HUES6 (cell line): ENCODE measurements around the gene UVRAG.

Experiments
- H3K27ac ChIP-seq: 2 replicates; pipeline ENCODE4 v1.7.0; 2013; ENCODE audit warnings: low read depth, mild to moderate bottlenecking, low read length, inconsistent platforms
- H3K27me3 ChIP-seq: 2 replicates; pipeline ENCODE4 v1.6.1; 2013; ENCODE audit warnings: low read length; ENCODE audit not compliant: control insufficient read depth, insufficient read depth
- H3K36me3 ChIP-seq: 2 replicates; pipeline ENCODE4 v1.6.1; 2013; ENCODE audit warnings: low read length; ENCODE audit not compliant: control insufficient read depth, insufficient read depth
- H3K4me1 ChIP-seq: 2 replicates; pipeline ENCODE4 v1.6.1; 2013; ENCODE audit warnings: low read length; ENCODE audit not compliant: control insufficient read depth, insufficient read depth
- H3K4me3 ChIP-seq: 2 replicates; pipeline ENCODE4 v1.5.1; 2013; ENCODE audit warnings: low read depth, low read length
- H3K9ac ChIP-seq: one replicate; pipeline ENCODE4 v1.6.1; 2013; ENCODE audit warnings: mild to moderate bottlenecking, low read length
- H3K9me3 ChIP-seq: 2 replicates; pipeline ENCODE4 v1.6.1; 2013; ENCODE audit warnings: low read depth, low read length; ENCODE audit not compliant: control insufficient read depth, insufficient read depth

Gene UVRAG

GRCh38 chr11:75823946-75824345 lies 8.9 kb downstream of the UVRAG start:
- Histone ChIP-seq H3K27me3 (no peaks in the 10 kb centered on the region), H3K9me3 (no peaks in the 10 kb centered on the region), H3K4me3 (no peak overlapping the region), H3K27ac (no peak overlapping the region), H3K36me3 (no peaks in the 10 kb centered on the region), H3K4me1 (no peaks in the 10 kb centered on the region), H3K9ac (no peak overlapping the region)

DNA sequence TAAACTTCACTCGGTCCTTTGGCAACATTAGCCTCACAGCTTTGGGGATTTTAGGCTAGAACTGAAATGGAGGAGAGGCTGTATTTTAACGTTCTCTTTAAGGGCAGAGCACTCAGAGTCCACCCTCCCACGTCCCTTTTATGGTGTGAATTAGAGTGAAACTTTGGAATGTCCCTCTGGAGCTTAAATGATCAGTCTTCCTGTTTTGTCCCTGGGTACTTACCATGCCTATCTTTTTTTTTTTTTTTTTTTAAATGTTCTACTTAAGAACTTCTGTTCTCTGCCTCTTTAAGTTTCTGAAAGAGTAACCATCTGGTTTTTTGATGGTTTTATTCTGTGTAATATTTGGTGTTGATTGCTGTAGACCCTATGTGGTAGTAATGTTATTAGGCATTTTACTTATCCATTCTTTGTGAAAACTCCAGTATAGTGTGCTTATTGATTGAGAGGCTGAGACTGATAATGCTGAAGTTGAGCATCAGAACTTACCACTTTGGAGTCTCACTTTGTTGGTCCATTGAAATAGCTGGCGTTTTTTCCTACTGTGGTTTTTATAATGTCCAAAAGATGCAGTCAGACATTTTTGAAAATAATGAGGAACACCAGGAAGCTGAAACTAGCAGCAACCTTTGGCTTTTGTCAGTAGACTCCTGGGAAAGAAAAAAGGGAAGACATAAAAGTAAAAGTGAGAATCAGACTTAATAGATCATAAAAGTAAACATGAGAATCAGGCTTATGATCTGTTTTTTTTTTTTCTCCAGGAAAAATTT lies 11.6 kb downstream of the UVRAG start:
- no peak overlapping the region for H3K27ac ChIP-seq
- no peak overlapping the region for H3K4me3 ChIP-seq

GRCh38 chr11:75827562-75827961 lies 12.6 kb downstream of the UVRAG start:
- Histone ChIP-seq H3K4me1 (no peaks in the 10 kb centered on the region), H3K9me3 (peaks cover under 1% of the 10 kb centered on the region; the same call in 1 of the 2 replicates), H3K4me3 (no peak overlapping the region), H3K27me3 (no peaks in the 10 kb centered on the region), H3K9ac (no peak overlapping the region), H3K27ac (no peak overlapping the region), H3K36me3 (no peaks in the 10 kb centered on the region)

More for the DNA sequence above, 11.6 kb downstream of the UVRAG start:
- Histone ChIP-seq H3K9me3 (no peaks in the 10 kb centered on the region), H3K27me3 (no peaks in the 10 kb centered on the region), H3K4me1 (no peaks in the 10 kb centered on the region), H3K36me3 (no peaks in the 10 kb centered on the region), H3K9ac (no peak overlapping the region)

DNA sequence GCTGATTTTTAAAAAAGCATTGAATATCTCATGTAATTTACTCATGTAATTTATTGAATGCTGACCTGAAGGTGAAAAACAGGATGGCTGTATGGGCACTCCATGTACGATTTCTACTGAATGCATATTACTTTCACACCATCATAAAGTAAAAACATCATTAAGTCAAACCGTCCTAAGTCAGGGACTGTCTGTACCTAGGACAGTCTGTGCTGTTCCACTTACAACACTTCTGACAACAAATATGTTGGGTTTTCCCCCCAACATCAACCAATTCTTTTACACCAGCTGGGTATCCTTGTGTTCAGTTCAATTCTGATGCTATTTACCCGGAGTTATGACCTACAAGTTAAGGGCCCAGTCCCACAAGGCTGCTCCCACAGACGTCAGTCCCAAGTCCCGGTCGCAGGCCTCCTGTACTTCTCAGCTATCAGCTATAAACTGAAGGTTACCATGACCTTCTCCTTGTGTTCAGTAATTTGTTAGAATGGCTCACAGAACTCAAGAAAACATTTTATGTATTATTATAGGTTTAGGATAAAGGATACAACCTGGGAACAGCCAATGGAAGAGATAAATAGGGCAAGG lies 17.0 kb downstream of the UVRAG start:
- no peaks in the 10 kb centered on the region for H3K36me3 ChIP-seq
- H3K9me3 ChIP-seq, result peaks cover 3% of the 10 kb centered on the region; the same call in 1 of the 2 replicates
- no peak overlapping the region for H3K4me3 ChIP-seq
- H3K27me3 ChIP-seq, result no peaks in the 10 kb centered on the region
- no peak overlapping the region for H3K9ac ChIP-seq
- H3K4me1 ChIP-seq, result no peaks in the 10 kb centered on the region
- no peak overlapping the region for H3K27ac ChIP-seq

DNA sequence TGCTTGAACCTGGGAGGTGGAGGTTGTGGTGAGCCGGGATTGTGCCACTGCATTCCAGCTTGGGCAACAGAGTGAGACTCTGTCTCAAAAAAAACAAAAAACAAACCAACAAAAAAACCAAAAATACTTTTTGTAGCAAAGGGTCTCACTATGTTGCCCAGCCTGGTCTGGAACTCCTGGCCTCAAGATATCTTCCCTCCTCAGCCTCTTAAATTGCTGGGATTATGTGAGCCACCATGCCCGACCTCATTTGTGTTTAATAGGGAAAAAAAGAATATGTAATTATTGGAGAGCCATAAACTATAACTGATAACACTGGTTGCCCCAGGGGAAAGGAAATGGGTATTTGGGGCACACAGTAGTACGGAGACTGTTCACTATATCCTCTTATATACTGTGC lies 19.7 kb downstream of the UVRAG start:
- Histone ChIP-seq H3K4me3 (no peak overlapping the region), H3K9ac (no peak overlapping the region), H3K9me3 (peaks cover 3% of the 10 kb centered on the region; the same call in 1 of the 2 replicates), H3K27ac (no peak overlapping the region), H3K27me3 (no peaks in the 10 kb centered on the region), H3K4me1 (no peaks in the 10 kb centered on the region), H3K36me3 (no peaks in the 10 kb centered on the region)

- no peak overlapping the region for H3K9ac ChIP-seq
- H3K4me3 ChIP-seq, result no peak overlapping the region
- H3K4me1 ChIP-seq, result no peaks in the 10 kb centered on the region; the same call in 1 of the 2 replicates
- peaks cover 3% of the 10 kb centered on the region; the same call in 1 of the 2 replicates for H3K9me3 ChIP-seq
- no peaks in the 10 kb centered on the region for H3K27me3 ChIP-seq
- no peaks in the 10 kb centered on the region for H3K36me3 ChIP-seq
- H3K27ac ChIP-seq, result no peak overlapping the region
These were observed 21.4 kb downstream of the UVRAG start for GRCh38 chr11:75836417-75836816.

DNA sequence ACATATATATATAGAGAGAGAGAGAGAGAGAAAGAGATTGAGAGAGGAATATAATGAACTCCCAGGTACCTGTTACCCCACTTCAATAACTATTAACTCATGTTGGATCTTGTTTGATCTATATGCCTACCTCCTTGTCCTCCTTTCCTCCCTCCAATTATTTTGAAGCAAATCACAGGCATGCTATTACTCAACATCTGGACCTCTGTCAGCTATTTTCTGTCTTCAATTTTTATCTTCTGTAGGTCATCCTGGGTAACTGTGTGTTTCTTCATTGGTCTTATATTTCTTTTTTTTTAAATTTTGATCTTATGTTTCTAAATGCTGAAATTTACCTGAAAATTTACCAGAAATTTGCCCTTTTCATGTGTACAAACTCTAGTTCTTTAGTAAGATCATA lies 24.8 kb downstream of the UVRAG start:
- Histone ChIP-seq H3K27ac (no peak overlapping the region), H3K36me3 (no peaks in the 10 kb centered on the region), H3K9me3 (no peaks in the 10 kb centered on the region), H3K4me3 (no peak overlapping the region), H3K4me1 (no peaks in the 10 kb centered on the region; the same call in 1 of the 2 replicates), H3K9ac (no peak overlapping the region), H3K27me3 (no peaks in the 10 kb centered on the region)

DNA sequence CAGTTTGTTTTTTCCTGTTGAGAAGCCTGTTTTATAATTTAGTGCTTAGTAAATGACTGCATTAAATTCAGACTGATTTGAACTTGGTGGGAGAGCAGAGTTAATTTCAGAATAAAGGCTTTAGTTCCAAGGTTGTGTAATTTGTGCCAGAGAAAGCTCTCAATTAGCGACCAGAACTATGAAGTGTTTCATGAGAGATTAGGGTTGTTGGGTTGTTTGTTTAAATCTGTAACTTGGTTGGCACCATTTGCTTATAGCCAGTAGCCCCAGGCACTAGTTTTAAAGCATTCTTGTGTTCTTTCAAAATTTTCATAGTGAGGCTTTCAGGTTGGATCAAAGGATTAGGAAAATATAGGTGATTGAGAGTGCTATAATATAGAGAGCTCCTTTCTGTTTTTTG lies 25.5 kb downstream of the UVRAG start:
- no peaks in the 10 kb centered on the region for H3K36me3 ChIP-seq
- H3K9ac ChIP-seq, result no peak overlapping the region
- no peaks in the 10 kb centered on the region; the same call in 1 of the 2 replicates for H3K4me1 ChIP-seq
- no peak overlapping the region for H3K4me3 ChIP-seq
- no peaks in the 10 kb centered on the region for H3K9me3 ChIP-seq
- no peaks in the 10 kb centered on the region for H3K27me3 ChIP-seq
- no peak overlapping the region for H3K27ac ChIP-seq

DNA sequence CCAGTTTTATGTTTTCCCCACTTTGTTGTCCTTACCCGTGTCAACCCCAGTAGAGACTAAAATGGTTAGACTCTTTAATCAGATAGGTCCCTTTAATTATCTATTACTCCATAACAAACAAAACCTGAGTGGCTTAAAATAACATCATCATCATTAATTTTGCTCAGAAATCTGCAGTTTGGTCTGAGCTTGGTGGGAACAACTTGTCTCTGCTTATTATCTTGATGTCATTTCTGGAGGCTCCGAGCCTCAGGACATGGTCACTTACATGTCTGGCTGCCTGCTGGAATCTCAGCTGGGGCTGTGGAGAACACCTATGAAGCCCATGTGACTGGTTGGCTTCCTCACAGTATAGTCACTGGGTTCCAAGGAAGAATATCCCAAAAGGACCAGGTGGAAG lies 26.7 kb downstream of the UVRAG start:
- Histone ChIP-seq H3K27me3 (no peaks in the 10 kb centered on the region), H3K9ac (no peak overlapping the region), H3K27ac (no peak overlapping the region), H3K4me1 (no peaks in the 10 kb centered on the region; the same call in 1 of the 2 replicates), H3K4me3 (no peak overlapping the region), H3K9me3 (no peaks in the 10 kb centered on the region), H3K36me3 (no peaks in the 10 kb centered on the region)

DNA sequence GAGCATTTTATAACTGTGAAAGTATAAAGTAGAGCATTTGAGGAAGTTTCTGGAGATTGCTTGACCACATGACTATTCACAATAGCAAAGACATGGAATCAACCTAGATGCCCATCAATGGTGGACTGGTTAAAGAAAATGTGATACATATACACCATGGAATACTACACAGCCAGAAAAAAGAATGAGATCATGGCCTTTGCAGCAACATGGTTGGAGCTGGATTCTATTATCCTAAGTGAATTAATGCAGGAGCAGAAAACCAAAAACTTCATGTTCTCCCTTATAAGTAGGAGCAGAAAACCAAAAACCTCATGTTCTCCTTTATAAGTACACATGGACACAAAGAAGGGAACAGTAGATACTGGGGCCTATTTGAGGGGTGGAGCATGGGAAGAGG lies 30.3 kb downstream of the UVRAG start:
- no peaks in the 10 kb centered on the region for H3K27me3 ChIP-seq
- H3K4me3 ChIP-seq, result no peak overlapping the region
- no peak overlapping the region for H3K27ac ChIP-seq
- H3K9ac ChIP-seq, result no peak overlapping the region
- H3K36me3 ChIP-seq, result no peaks in the 10 kb centered on the region
- H3K9me3 ChIP-seq, result no peaks in the 10 kb centered on the region
- no peaks in the 10 kb centered on the region; the same call in 1 of the 2 replicates for H3K4me1 ChIP-seq

DNA sequence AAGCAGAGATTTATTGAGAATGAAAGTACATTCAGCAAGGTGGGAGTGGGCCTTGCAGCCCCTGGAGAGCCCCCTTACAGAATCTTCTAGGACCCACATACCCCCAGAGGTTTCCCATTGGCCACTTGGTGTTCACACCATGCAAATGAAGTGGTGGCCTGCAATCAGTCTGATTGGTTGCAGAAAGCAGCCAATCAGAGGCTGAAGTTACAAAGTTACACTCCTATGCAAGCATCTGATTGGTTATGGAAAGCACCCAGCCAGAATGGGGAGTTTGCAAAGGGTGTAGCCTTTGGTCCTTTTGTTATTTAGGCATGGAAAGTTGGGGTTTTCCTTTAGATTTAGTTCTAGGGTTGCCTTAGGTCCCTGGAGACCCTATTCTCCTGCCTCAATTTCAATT lies 34.9 kb downstream of the UVRAG start:
- no peaks in the 10 kb centered on the region for H3K4me1 ChIP-seq
- H3K27me3 ChIP-seq, result no peaks in the 10 kb centered on the region
- H3K36me3 ChIP-seq, result no peaks in the 10 kb centered on the region
- H3K4me3 ChIP-seq, result no peak overlapping the region
- no peaks in the 10 kb centered on the region for H3K9me3 ChIP-seq
- no peak overlapping the region for H3K9ac ChIP-seq
- no peak overlapping the region for H3K27ac ChIP-seq
